ENCODE data around the gene CABLES2. TPM values are rescaled to one million over a fixed set of nuclear protein-coding genes. Genes with fewer than 3 reads are reported as not detected.

The CABLES2 gene
- polyA plus RNA-seq, 1 donor: 5.5 TPM

DNA sequence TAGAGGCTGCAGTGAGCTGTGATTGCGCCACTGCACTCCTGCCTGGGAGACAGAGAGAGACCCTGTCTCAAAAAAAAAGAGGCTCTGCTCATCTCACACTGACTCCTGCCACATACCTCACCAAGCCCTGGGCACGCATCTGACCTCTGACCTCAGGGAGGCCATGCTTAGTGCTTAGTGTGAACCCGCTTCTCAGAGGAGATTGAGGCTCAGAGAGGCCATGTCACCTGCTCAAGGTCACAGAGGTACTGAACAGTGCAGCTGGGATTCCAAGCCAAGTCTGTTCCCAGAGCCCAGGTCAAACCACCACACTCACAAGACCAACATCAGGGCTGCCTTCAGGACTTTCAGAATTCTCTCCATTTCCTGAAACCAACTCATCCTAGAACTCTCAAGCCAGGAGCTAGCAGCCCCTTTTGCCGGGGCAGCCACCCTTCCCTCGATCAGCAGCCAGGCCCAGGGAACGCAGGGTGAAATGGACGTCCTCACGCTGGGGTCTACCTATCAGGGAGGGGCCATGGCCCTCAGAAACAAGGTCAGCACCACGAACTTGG, 2.9 kb downstream of the CABLES2 start:
- no peak for DNase-seq

DNA sequence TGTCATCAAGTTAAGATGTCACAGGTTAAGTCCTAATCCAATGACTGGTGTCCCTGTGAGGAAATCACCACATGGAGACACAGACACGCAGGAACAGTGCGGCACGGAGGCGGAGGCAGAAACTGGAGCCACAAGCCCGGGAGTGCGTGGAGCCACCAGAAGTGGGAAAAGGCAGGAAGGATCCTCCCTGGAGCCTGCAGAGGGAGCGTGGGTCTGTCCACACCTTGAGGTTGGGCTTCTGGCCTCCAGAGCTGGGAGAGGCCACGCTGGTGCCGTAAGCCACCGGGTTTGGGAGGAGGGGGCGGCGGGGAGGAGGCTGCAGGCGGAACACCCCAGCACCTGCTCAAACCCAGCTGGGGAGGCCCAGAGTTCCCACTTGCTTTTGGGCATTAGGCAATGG, 3.8 kb downstream of the CABLES2 start:
- no peak for DNase-seq

DNA sequence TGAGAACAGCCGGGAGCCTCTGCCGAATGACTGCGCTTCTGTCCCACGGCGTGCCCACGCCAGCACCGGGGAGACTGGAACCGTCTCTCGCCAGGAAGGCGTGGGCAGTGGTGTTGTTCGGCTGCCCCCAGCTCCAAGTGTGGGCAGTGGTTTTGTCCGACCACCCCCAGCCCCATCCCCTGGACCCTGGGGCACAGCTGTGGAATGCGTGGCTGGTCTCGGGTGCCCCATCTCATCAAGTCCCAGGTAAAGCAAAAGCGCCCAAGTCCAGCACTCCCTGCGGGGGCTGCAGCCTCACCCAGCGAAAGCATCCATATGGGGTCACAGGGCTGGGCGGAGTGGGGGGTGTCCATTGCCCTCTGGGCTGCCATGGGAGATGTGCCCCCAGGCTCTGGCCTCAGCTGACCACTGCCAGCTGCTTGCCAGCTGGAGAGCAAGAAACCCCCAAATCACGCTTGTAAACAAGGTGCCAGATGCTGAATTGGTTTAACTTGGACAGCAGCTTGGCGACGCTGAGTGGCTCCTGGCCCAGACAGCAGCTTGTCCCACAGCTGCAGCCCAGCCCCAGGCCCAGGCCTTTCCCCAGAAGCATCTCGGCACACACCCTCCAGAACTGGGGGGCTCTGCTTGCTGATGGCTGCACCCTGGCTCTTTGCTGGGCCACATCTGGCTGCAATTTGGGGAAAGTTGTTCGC, 4.5 kb downstream of the CABLES2 start:
- DNase-seq: no peak

DNA sequence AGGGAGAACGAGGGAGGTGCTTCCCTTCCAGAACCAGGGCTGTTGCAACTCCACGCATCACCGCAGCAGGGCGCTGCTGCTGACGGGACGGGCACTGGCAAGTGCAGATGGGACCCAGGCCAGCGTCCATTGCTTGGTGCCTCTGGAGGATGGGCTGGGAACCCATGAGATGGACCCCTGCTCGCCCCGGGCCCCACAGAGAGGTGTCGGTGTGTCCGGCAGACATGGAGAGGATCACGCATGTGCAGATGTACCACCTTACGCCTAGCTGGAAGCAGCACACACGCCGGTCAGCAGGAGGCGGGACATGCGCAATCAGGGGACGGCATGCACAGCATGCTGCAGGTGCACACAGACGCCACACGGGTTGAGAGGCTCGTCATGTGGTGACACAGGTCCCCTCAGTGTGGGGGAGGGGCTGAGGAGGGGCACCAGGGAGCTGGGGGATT, 5.7 kb downstream of the CABLES2 start:
- no peak for DNase-seq

DNA sequence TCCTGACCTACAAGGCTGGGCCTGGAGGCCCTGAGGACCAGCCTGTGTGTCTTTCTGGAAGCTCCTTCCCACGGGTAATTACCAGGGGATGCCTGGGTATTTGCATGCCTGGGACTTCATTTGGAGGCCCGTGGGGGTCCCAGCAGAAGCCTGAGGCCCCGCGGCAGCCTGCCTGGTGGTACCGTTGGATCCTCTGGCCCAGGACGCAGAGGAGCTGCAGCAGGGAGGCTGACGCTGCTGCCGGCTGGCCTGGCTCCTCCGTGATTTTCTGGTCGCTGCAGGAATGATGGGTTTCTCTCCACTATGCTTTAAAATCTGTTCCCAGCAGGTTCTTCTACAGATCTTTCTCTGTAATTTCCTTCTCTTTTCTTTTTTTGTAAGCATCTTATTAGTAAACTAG, 6.5 kb downstream of the CABLES2 start:
- DNase-seq: no peak

DNA sequence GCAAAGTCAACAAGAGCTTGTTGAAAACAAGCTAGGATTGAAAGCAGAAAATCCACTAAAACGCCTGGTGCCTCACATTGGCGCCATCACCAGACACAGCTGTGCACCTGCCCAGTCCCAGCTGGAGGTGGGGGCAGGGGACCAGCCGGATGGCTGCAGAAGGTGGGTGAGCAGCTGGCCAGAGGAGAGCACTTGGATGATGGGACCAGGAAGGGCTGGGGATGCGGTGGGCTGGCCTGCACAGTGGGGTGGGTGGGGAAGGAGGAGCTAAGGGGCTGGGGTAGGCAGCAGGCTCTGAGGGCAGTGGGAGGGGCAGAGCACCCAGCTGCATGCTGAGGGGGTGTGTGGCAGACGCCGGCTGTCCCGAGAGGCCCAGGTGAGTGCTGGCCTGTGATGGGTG, 7.1 kb downstream of the CABLES2 start:
- DNase-seq: no peak

DNA sequence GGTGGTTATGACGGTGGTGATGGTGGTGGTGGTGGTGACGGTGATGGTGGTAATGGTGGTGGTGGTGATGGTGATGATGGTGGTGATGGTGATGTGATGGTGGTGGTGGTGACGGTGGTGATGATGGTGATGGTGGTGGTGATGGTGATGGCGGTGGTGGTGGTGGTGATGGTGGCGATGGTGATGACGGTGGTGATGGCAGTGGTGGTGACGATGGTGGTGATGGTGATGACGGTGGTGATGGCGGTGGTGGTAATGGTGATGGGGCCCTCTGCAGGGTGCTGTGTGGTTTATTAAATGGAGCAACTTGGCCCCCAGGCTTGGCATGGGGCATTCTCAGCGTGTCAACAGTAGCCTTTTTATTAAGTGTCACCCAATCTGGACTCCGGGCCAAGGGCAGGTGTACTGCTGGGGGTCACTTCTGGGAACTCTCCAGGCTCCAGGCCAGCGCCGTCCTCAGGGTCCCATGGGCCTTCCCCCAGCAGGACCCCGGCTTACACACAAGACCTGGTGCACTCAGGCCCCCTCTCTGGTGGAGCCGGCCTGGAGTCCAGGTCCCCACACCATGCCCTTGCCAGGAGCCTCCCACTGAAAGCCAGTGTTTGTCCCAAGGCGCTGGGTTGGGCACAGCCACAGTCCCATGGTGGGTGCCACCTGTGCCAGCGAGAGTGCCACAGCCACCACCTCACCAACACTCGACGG, 8.8 kb downstream of the CABLES2 start:
- no peak for DNase-seq

DNA sequence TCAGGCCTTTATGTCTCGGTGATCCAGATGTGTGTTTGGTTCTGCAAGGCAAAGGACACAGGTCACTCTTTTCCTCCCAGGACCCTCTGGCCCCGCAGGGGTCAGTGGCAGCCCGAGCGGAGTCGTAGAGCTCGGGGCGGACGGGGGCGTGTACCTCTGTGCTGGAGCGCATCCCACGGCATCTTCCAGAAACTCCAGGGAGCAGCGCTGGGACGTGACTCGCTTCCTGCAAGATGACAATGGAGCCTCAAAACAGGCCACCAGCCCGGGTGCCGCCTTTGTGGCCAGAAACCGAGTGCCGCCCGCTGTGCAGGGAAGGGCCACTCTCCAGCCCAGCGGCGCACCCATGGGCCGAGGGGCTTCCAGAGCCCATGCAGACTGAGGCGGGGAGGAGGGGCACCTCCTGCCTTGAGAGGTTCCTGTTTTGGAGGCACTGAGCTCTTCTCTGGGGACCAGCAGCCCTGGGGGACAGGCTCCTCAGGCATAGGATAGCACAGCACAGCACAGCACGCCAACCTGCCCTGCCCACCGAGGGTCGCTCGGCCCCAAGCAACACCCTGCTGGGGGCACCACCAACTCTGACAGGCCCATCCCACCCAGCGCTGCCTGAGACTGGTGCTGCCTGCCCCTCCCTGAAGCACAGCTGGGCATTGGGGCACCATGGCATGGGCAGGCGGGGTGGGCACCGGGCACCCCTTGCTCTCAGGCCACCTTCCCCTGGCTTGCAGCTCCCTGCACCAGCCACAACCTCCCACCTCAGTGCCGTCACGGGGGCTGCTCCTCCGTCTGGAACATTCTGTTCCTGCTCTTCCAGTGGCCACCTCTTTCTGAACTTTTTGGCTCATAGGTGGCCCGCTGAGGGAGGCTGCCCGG, 10.5 kb downstream of the CABLES2 start:
- no peak for DNase-seq

DNA sequence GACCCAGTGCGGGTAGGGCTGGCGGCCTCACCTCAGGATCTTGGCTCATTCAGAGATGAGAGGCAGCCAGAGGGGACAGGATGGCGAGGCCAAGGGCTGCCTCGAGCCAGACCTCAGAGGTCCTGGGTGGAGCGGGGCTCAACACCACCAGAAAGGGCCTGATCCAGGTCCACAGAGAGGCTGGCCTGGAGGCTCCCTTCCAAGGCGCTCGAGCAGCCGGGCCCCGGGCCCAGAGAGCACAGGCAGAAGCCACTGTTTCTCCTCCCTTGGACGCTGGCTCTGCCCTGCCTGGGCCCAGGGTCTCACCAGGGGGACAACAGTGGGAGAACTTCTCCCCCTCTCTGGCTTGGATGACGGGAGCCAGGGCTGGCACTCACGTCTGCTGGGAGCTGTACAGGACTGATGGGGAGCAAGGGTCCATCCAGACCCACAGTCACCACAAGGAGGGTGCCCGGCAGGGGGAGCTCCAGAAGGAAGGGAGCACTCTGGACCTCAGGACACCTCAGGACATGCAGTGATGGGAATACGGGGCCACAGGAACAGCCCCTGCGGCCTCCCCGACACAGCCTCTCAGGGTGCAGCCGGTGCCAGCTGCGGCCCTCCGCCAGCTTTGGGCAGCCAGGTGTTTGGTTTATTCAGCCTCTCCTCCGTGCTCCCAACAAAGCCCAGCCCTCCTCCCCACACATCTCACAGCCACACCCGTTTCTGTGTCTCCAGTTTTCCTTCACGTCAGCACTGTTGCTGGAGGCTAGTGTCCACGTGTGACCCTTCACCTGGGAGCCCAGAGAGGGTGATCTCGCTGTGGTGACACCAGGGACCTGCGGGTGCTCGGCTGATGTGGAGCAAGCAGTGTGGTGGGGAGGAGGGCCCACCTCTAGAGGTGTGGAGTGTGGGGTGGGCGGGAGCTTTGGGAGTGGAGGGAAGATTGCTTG, 11.5 kb downstream of the CABLES2 start:
- DNase-seq: no peak

DNA sequence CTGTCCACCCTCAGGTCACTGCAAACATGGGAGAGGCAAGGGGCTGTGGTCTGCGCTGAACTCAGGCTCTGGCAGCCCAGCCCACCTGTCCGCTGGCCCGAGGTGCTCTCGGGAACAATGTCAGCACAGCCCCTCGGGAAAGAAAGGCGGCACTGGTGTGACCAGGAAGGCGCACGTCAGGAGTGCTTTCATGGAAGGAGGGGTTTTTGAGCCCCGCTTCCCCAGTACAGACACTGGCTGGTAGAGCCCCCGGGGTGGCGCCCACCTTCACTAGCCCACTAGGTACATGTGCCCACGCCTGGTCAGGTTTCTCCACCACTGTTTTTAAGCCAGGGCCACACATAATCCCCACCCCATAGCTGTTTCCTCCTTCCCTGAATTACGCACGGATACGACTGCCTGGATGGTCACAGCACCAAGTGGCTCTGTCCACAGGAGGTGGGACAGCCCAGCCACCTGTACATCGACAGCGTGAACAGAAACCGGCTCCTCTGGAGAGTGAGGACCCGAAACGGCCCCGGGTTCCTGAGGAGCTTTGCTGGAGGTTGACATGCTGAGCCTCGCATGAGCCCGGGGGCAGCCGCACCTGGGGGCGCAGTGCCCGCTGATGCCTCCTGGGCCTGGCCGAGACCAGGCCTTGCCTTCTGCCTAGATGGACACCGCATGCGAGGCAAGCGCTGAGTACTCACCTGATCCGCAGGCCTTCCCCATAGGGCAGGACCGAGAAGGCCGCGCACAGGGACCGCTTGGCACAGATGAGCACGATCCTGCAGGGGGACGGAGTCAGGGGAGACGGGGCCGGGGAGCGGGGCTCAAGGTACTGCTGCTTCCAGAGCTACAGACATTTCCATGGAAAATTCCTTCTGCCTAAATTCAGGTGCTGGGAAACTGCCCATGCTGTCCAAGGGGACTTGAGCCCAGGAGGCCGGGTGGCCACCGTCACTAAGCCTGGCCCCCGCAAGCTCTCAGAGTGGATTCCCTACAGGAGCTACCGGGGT, 12.5 kb downstream of the CABLES2 start:
- DNase-seq: no peak

DNA sequence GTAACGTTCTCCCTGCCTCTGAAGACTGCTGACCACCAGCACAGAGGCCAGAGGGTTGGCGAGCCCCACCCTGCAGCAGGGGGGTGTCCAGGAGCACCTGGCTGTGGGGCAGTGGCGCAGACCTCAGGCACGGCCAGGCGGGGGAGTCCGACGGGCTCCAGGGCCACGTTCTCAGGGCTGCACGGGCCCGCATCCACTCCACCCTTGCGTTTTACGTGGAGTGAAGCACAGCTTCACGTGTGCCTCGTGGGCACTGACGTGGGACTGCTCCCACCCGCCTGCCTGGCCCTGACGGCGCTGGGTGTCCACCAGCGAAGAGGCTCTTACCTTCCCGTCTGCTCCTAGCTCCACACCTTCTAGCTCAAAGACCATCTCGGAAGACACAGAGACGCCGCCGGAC, 13.3 kb downstream of the CABLES2 start:
- no peak for DNase-seq

DNA sequence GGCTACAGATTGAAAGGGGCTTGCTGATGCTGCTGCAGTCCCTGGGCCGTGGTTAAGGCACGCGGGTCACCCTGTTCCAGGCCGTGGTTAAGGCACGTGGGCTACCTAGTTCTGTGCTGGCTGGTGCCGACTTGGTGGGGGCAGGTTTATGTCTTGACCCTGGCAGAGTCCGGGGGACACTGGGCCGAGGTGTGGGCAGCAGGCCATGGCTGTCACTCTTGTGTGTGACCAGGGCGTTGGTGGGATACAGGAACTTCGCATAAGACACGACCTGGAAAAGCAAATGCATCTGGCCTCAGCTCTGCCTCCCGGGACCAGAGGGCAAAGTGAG, 13.8 kb downstream of the CABLES2 start:
- no peak for DNase-seq

DNA sequence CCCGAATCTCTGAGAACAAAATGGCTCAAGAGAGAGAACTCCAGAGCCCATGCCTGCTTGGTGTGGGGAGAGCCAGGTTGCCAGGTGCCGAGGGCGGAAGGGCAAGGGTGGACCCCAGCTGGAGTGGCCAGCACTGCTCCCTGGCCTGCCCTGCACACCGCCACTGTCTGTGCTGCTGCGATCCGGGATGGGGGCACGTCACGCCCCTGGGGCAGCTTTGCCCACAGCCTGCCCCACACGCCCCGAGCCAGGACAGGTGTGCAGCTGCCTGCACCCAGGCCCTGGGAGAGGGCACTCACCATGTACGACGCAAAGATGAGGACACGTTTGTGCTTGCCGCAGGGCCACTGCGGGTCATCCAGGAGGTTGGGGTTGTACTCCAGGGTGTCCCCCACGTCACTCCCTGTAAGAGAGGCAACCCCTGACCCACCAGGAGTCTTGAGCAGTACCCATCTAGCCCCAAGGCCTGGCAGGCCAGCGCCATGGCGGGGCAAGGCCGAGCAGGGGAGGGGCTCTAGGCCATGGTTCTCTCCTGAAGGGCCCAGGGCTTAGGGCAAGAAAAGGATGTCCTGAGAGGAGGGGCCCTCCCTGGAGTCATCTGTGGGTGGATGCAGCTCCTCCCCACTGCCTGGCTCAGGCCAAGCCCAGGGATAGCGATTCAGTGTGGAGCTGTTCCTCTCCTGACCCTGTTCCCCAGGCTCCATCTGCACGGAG, 14.3 kb downstream of the CABLES2 start:
- DNase-seq: no peak

DNA sequence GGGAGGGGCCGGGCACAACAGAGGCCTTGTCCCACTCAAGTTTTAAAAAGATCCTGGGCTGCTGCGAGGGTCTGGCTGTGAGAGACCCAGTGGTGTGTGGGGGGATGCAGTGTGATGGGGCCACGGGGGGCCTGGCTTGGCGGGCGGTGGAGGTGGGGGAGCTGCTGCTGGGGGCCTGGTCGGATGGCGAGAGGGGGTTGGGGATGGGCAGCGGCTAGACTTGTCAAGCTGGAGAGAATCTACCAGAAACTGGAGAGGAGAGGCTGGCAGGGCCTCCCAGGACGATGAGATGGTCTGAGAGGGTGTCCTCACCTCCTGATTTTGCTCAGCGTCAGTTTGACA, 15.0 kb downstream of the CABLES2 start:
- no peak for DNase-seq

DNA sequence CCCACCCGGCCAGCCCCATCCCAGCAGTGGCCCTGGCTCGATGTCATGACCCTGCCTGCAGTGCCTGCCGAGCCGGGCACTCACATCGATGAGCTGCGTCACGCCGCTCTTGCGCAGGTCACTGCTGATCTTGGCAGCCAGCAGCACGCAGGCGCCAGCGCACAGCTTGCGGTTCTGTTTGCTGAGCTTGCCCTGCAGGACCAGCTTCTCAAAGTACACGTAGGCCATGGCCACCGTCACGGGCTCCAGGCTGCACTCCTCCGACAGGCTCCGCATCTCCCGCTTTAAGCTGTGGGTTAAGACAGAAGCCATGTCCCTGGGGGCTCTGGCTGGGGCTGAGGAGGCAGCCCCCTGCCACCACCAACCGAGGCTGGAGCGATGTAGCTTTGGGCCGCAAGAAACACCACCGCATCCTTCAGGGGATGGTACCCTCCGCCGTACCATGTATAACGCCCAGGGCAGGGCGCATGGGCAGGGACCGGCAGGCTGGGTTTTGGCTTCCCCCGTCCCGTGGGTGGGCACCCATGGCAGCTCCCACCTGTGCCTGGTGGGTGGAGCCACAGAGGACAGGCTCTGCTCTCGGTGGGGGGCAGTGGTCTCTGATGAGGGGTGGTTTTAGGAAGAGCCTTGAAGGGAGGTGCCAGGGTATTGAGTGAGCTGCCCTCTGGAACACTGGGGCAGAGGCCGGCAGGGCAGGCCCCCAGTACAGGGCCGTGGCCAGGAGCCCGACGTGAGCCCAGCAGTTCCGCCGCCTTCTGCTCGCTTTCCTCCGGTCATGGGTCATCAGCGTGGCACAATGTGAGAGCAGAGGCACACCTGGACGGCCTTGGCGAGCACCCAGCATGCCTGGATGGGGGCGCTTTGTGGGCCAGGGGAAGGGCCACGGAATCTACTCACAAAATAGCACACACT, 15.7 kb downstream of the CABLES2 start:
- no peak for DNase-seq

DNA sequence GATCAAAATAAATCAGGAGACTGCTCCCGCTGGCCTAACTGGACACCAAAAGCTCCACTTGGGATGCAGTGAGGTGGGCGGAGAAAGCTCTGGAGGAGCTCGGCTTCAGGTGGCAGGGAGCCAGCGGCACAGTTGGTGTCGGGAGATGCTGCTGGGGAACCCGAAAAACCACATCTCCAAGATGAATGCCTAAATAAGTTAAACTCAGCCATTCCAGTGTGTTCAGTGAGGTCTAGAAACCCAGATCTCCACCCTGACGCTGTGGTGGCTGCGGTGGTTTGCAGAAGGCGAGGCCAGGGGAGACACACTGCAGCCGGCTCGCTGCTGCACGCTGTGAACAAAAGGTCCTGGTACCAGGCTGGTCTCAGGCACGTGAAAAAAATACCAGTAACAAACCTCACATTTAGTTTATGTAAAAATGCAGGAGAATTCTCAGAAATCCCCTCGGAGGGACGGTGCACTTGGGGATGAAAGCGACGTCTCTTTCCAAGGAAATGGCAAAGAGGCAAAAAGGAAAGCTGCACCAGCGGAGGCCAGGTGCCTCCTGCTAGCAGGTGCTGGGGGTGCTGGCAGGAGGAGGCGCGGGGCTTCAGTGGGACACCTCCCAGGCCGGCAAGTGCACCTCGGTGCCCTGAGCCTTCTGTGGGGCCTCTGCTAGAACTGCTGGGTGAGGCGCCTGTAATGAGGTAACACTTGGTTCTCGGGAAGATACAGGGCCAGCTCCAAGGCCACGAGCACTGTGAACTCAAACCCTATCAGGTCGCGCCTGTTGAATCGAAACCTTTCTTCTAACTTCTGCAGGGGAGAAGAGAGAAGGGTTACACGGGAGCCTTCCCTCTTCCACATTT, 16.5 kb downstream of the CABLES2 start:
- no peak for DNase-seq

DNA sequence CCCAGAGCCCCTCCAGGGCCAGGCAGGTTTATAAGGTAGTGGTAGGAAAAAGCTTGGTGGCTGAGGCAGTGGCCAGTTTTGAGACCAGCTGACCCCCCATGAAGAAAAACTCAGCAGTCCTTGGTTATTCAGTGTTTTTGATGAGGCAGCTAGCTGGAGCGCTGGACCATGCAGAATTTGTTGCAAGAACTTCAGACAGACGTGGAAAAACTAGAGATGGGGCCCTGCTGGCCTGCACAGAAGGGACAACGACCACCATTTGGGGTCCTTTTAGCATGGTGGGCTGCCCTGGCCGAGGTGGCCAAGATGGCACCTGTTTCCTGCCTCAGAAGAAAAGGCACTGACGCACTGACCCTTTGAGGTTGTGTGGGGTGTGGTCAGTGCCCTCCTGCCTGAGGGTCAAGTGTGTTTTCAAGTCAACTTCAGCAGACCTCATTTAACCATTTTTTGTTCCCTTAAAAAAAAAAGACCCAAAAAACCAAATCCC, 17.4 kb downstream of the CABLES2 start:
- no peak for DNase-seq

All from hindlimb muscle (tissue), 1 donor.